Activated B cell treated with CpG ODN at 0.5 μM for 24 hours (primary cell): ENCODE data around the gene SCAND1. TPM values are rescaled to one million over a fixed set of nuclear protein-coding genes. Genes with fewer than 3 reads are reported as not detected.
A peak's percentile ranks its signal among the peaks of the same experiment; 100 is the strongest.

ENCODE experiments used
- ATAC-seq: fragments of 200-7000 bp; cut with Tn5 transposase; one replicate; pipeline ENCODE4 v1.10.0; 2021; ENCODE audit warnings: low read depth, mild to moderate bottlenecking, moderate library complexity
- CTCF ChIA-PET: fragments of 350-600 bp; sonication (Branson Sonifier 250); formaldehyde crosslinking; loops from one replicate; lab custom pipeline; 2021; ENCODE audit warnings: antibody characterized with exemption; lab: Charles Lee
- POLR2A ChIA-PET: fragments of 350-600 bp; sonication (Branson Sonifier 250); formaldehyde crosslinking; loops from one replicate; lab custom pipeline; 2021; ENCODE audit warnings: antibody characterized with exemption; lab: Charles Lee
- DNase-seq: peaks from one replicate; pipeline ENCODE4 v3.0.0; 2022
- H3K27ac Mint-ChIP-seq: one replicate; pipeline ENCODE4 v1.8.0; 2020; ENCODE audit warnings: mixed read lengths
- H3K27me3 Mint-ChIP-seq: one replicate; pipeline ENCODE4 v1.8.0; 2021; ENCODE audit warnings: mixed read lengths
- H3K36me3 Mint-ChIP-seq: one replicate; pipeline ENCODE4 v1.8.0; 2021; ENCODE audit warnings: low read depth, mixed read lengths
- H3K4me1 Mint-ChIP-seq: one replicate; pipeline ENCODE4 v1.8.0; 2021; ENCODE audit warnings: mixed read lengths
- H3K4me3 Mint-ChIP-seq: one replicate; pipeline ENCODE4 v1.8.0; 2020; ENCODE audit warnings: mild to moderate bottlenecking, mixed read lengths
- H3K9me3 Mint-ChIP-seq: one replicate; pipeline ENCODE4 v1.8.0; 2020; ENCODE audit warnings: mixed read lengths
- CTCF ChIP-seq: fragments of 200-600 bp; IDR thresholded peaks from one replicate; pipeline ENCODE4 v1.8.0; 2022; ENCODE audit warnings: antibody characterized with exemption, mild to moderate bottlenecking
- intact Hi-C: fragments of 100-400 bp; cut with micrococcal nuclease; formaldehyde crosslinking; loops from one replicate; pipeline ENCODE4 v1.15.1; 2024
- total RNA-seq: library from RNA; stranded (reverse); gene quantifications from 2 replicates; pipeline ENCODE4 v1.2.3, GENCODE V29; 2022

SCAND1 gene
- total RNA-seq, 1 donor from 2014 or later, result 35.9 TPM

- POLR2A ChIA-PET, result interaction anchor here (1.0 to 1.7 kb wide), 3 partner anchors 138 to 144 kb away, joined by 3 to 14 read pairs (median 6); no protein-coding TSS in a partner anchor
- peak; percentile 85 for ATAC-seq
- DNase-seq, result peak; percentile 72
- intact Hi-C loops, result loop anchor here (1.0 to 10.0 kb wide), 5 partner anchors 57 to 920 kb away; no protein-coding TSS in a partner anchor
- Mint-ChIP-seq H3K27ac (no peak overlapping the region), H3K9me3 (no peaks in the 10 kb centered on the region), H3K36me3 (no peaks in the 10 kb centered on the region), H3K4me3 (no peak overlapping the region), H3K27me3 (peaks cover 7% of the 10 kb centered on the region), H3K4me1 (peaks cover 5% of the 10 kb centered on the region)
- peak; percentile 25 for TF ChIP-seq CTCF
- CTCF ChIA-PET, result interaction anchor here (0.6 to 10.0 kb wide), 15 partner anchors 8 to 207 kb away, joined by 3 to 488 read pairs (median 3); partner anchors contain the start of gene SCAND1
These were observed 40.7 kb upstream of the SCAND1 start for GRCh38 chr20:35994994-35995453.

GRCh38 chr20:35992713-35993335 lies 38.5 kb upstream of the SCAND1 start:
- Mint-ChIP-seq H3K4me3 (no peak overlapping the region), H3K9me3 (no peaks in the 10 kb centered on the region), H3K27ac (no peak overlapping the region), H3K4me1 (peaks cover 5% of the 10 kb centered on the region), H3K27me3 (peaks cover 18% of the 10 kb centered on the region), H3K36me3 (no peaks in the 10 kb centered on the region)
- POLR2A ChIA-PET, result interaction anchor here (0.7 to 1.2 kb wide), 2 partner anchors 30 to 145 kb away, joined by 4 to 8 read pairs; no protein-coding TSS in a partner anchor
- DNase-seq, result no peak
- intact Hi-C loops, result loop anchor here (1.0 to 10.0 kb wide), 3 partner anchors 39 to 922 kb away; partner anchors contain the start of gene SCAND1
- CTCF ChIA-PET, result interaction anchor here (0.7 to 10.0 kb wide), 25 partner anchors 10 to 529 kb away, joined by 3 to 488 read pairs (median 5); partner anchors contain the start of gene SCAND1
- ATAC-seq, result peak; percentile 86
- TF ChIP-seq CTCF, result no peak

- Mint-ChIP-seq H3K27ac (no peak overlapping the region), H3K36me3 (no peaks in the 10 kb centered on the region), H3K27me3 (peaks cover 19% of the 10 kb centered on the region), H3K4me3 (no peak overlapping the region), H3K4me1 (peaks cover 5% of the 10 kb centered on the region), H3K9me3 (no peaks in the 10 kb centered on the region)
- CTCF ChIA-PET, result interaction anchor here (1.0 to 10.0 kb wide), 9 partner anchors 11 to 211 kb away, joined by 3 to 488 read pairs (median 4); no protein-coding TSS in a partner anchor
- no peak for DNase-seq
- no peak for ATAC-seq
- POLR2A ChIA-PET, result no interaction called here
- intact Hi-C loops, result loop anchor here (5.0 to 10.0 kb wide), 2 partner anchors 61 to 924 kb away; no protein-coding TSS in a partner anchor
- no peak for TF ChIP-seq CTCF
These were observed 37.0 kb upstream of the SCAND1 start for GRCh38 chr20:35991142-35991771.

- CTCF ChIA-PET, result no interaction called here
- peaks cover 16% of the 10 kb centered on the region for H3K27me3 Mint-ChIP-seq
- ATAC-seq (no peak), DNase-seq (no peak)
- no peak overlapping the region for H3K4me3 Mint-ChIP-seq
- no peaks in the 10 kb centered on the region for H3K9me3 Mint-ChIP-seq
- POLR2A ChIA-PET, result no interaction called here
- no peaks in the 10 kb centered on the region for H3K36me3 Mint-ChIP-seq
- H3K27ac Mint-ChIP-seq, result no peak overlapping the region
- intact Hi-C loops, result no loop called here
- H3K4me1 Mint-ChIP-seq, result peaks cover 3% of the 10 kb centered on the region
- no peak for TF ChIP-seq CTCF
These were observed 34.7 kb upstream of the SCAND1 start for GRCh38 chr20:35988910-35989463.
